ENCODE data around the gene ALDOA. TPM values are rescaled to one million over a fixed set of nuclear protein-coding genes. Genes with fewer than 3 reads are reported as not detected.

The ALDOA gene
- total RNA-seq, 4 donors from 2014 or later: 794 to 967 (median 870) TPM

DNA sequence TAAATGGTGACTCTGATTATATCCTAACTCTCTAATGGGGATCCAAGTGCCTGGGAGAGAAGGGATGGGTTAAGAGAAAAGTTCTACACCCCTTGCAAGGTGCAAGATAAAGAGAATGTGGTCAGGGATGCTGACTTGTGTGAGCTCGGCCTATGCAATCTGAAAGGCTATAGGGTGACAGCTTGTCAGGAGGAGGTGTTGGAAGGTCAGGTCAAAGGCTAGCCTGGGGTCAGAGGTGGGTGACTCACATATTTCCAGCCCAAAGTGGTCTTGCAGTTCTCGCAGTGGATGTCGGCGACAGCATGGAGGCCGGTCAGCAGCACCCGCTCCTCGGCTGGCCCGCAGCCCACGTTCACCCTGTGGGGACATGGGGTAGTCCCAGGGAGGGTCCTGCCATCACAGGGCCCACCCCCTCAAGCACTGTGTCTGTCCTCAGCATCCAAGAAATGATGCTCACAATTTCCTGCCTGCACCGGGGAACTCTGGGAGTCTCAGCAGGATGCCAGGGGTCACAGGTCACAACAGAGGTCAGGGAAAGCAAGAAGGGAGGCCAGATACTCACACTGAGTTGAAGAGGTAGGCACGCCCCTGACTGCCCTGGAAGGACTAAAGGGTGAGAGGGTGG lies 29.1 kb downstream of the ALDOA start:
- 76% methylated on average over 9 of the region's 11 CpGs for WGBS

DNA sequence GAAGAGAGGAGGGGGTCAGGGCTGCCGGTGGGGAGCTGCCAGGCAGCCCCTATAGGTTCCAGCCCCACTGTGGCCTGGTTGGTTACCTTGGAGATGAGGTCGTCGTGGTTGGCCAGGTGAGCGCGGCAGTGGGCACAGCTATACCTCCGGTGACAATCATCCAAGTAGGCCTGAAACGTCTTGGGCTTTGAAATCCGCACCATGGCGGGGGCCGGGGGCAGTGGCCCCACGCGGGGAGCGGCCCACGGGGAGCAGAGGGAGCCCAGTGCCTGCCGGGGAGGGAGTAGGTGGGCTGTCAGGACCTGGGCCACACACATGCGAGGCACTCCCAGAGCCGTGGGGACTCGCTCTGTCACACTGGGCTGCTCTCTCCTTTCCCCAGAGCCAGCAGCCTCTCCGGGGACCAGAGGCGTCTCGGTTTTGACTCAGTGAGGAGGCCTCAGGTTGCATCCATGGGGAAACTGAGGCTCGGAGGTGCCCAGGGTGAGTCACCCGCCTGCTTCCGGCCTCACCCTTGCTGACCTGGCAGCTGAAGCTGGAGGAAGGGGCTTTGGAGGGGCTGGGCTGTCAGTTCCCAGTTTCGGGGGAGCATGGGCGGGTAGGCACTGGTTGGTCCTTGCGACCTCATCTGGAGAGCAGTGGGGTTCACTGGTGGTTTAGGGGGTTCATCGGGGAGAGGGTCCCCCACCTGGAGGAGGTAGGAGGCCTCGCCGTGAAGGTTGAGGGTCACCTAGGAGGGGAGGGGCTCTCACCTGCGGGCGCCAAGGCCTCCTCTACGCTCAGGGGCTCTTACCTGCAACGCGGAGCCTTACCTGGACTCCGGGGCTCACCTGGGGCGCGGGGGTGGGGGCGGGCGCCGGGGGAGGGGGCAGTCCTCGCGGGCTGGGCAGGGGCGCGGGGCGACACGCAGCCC lies 29.9 kb downstream of the ALDOA start:
- no peaks in the 10 kb centered on the region for H3K27me3 ChIP-seq
- H3K27ac ChIP-seq: peak overlapping the region; percentile 98
- no peak for TF ChIP-seq EP300 (IDR thresholded peaks at IDR 0.05)
- no peak for TF ChIP-seq POLR2A (IDR thresholded peaks at IDR 0.05)
- no peak for TF ChIP-seq POLR2AphosphoS5 (IDR thresholded peaks at IDR 0.05)
- TF ChIP-seq, protein P1, sequence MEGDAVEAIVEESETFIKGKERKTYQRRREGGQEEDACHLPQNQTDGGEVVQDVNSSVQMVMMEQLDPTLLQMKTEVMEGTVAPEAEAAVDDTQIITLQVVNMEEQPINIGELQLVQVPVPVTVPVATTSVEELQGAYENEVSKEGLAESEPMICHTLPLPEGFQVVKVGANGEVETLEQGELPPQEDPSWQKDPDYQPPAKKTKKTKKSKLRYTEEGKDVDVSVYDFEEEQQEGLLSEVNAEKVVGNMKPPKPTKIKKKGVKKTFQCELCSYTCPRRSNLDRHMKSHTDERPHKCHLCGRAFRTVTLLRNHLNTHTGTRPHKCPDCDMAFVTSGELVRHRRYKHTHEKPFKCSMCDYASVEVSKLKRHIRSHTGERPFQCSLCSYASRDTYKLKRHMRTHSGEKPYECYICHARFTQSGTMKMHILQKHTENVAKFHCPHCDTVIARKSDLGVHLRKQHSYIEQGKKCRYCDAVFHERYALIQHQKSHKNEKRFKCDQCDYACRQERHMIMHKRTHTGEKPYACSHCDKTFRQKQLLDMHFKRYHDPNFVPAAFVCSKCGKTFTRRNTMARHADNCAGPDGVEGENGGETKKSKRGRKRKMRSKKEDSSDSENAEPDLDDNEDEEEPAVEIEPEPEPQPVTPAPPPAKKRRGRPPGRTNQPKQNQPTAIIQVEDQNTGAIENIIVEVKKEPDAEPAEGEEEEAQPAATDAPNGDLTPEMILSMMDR (IDR thresholded peaks at IDR 0.05): no peak
- H3K9me3 ChIP-seq: no peaks in the 10 kb centered on the region
- peak overlapping the region; percentile 85 for H3K4me3 ChIP-seq
- peaks cover 51% of the 10 kb centered on the region for H3K4me1 ChIP-seq
- WGBS: 6% methylated on average over 5 of the region's 47 CpGs
- no peak for DNase-seq (ENCODE audit: low spot score in 2 of 2)
- H3K36me3 ChIP-seq: peaks cover 12% of the 10 kb centered on the region

More for the DNA sequence above, 29.1 kb downstream of the ALDOA start:
- no peak for DNase-seq (ENCODE audit: low spot score in 2 of 2)
- peak overlapping the region; percentile 98 for H3K27ac ChIP-seq
- peaks cover 12% of the 10 kb centered on the region for H3K36me3 ChIP-seq
- H3K27me3 ChIP-seq: no peaks in the 10 kb centered on the region
- TF ChIP-seq EP300 (IDR thresholded peaks at IDR 0.05) (no peak), POLR2A (IDR thresholded peaks at IDR 0.05) (no peak), POLR2AphosphoS5 (IDR thresholded peaks at IDR 0.05) (no peak)
- TF ChIP-seq, protein P1 (IDR thresholded peaks at IDR 0.05): no peak
- no peaks in the 10 kb centered on the region for H3K9me3 ChIP-seq
- H3K4me3 ChIP-seq: peak overlapping the region; percentile 85
- H3K4me1 ChIP-seq: peaks cover 55% of the 10 kb centered on the region

DNA sequence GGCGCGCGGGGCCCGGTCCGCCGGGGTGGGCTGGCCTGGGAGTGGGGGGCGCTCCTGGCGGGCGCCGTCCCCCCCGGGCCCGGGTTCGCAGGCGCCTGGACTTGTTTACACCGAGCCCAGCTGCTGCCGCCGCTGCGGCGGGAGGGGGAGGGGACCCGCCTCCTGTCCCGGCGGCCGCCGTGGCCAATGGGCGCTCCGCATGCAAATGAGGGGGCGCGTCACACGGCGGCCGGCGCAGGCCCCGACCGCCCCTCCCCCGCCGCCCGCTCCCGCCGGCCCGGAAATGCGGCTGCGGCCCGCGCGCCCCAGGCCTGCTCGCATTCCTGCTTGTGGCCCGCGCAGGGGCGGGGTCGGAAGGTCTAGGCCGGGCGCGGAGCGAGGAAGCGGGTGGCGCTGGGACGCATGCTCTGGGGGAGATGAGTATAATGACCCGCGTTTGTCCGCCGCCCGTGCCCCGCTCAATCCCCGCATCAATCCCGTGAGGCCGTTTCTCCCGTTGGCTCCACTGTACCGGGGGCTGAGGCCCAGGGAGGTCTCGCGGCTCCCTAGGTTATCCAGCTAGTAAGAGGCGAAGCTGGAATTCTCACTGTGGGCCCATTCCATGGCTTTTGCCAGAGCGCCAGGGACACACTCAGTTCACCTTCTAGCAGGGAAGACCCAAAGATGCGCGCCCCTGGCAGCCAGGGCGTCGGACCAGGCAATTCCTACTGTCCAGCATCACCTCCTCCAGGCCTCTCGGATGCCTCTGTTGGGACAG lies 30.7 kb downstream of the ALDOA start, which contains the start of gene YPEL3:
Gene YPEL3, minus strand, starts transcription at position 109 of the 757 bp plus-strand sequence. CDS start 731 bp downstream, outside the sequence.
- TF ChIP-seq POLR2AphosphoS5 (IDR thresholded peaks at IDR 0.05) (peak in 2 of 3 donors; percentile 50 to 67), EP300 (IDR thresholded peaks at IDR 0.05) (no peak), POLR2A (IDR thresholded peaks at IDR 0.05) (no peak)
- TF ChIP-seq, protein P1 (IDR thresholded peaks at IDR 0.05): no peak
- Histone ChIP-seq H3K36me3 (peaks cover 12% of the 10 kb centered on the region), H3K9me3 (no peaks in the 10 kb centered on the region), H3K4me1 (peaks cover 42% of the 10 kb centered on the region), H3K27me3 (no peaks in the 10 kb centered on the region), H3K27ac (peak within 1 kb of the TSS; percentile 98), H3K4me3 (peak within 1 kb of the TSS; percentile 85)
- DNase-seq (ENCODE audit: low spot score in 2 of 2): peak; percentile 92 to 96
- 46% methylated on average over 8 of the region's 77 CpGs for WGBS

DNA sequence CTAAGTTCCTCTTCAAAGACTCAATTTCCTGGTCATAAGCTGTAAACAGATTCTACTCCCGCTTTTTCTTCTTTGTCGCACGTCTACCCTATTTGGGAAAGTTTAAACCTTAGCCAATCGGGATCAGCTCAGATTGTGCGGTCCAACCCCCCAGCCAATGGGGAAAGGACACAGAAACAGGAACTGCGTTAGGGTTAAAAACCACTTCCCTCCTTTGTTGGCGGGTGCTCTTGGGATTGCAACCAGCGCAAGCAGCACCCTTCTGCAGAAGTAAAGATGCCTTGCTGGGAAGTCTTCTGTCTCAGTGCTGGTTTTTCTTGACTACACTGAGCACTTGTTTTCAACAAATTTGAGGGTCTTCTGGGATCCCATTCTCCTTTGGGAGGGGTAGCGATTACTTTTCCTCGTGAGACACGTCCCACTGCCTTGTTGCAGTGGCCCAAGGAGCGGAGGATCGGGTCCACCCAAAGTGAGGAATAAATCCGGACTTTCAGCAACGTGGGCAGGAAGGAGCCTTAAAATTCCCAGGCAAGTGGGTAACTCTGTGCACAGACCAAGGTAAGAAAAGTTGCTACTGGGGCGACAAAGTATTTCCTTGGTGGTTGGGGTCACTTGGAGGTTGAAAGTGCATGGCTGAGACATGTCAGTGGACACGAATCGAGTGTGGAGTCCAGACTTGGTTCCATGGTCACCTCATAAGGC lies 31.5 kb downstream of the ALDOA start:
- Histone ChIP-seq H3K36me3 (peaks cover 12% of the 10 kb centered on the region), H3K27ac (peak overlapping the region; percentile 98), H3K27me3 (no peaks in the 10 kb centered on the region), H3K4me3 (peak overlapping the region; percentile 85), H3K4me1 (peaks cover 36% of the 10 kb centered on the region), H3K9me3 (no peaks in the 10 kb centered on the region)
- no peak for DNase-seq (ENCODE audit: low spot score in 2 of 2)
- WGBS: 94% methylated on average over 18 of the region's 18 CpGs
- TF ChIP-seq POLR2A (IDR thresholded peaks at IDR 0.05) (no peak), EP300 (IDR thresholded peaks at IDR 0.05) (no peak), POLR2AphosphoS5 (IDR thresholded peaks at IDR 0.05) (no peak)
- TF ChIP-seq, protein P1 (IDR thresholded peaks at IDR 0.05): no peak
